GM19372 (cell line): ENCODE measurements around the gene IL21R.
A peak's percentile ranks its signal among the peaks of the same experiment; 100 is the strongest.
"Not testable (repeated sequence)": the region's sequence is repeated elsewhere in the genome, so short reads cannot be mapped to it uniquely, and the experiment has no call there.

Experiments used
- ATAC-seq: cut with Tn5 transposase; IDR thresholded peaks from one replicate; pipeline ENCODE4 v1.9.1; 2021; ENCODE audit warnings: mild to moderate bottlenecking, low read depth, moderate library complexity; ENCODE audit not compliant: unreplicated experiment

IL21R gene

GRCh38 chr16:27424772-27425498 lies 23.0 kb downstream of the IL21R start:
- no peak for ATAC-seq

- no peak for ATAC-seq
Observed at GRCh38 chr16:27425961-27426360, 24.0 kb downstream of the IL21R start.

GRCh38 chr16:27426423-27427408 lies 24.7 kb downstream of the IL21R start:
- peak; percentile 81 for ATAC-seq

DNA sequence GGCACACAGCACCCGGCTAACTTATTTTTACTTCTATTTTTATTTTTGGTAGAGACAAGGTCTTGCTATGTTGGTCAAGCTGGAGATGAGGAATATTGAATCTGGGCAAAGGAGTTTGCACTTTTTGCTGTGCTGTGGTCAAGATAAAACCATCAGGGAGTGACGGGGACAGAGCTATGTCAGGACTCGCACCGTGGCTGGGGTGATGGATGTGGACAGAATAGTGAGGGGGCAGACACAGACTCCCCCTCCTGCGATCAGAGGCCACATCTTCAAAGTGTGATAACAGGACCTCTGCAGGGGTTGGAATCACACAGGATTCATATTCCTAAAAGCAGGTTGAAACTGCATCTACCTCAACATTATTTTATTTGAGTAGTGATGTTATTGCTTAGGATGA lies 25.6 kb downstream of the IL21R start:
- ATAC-seq, result no peak

- no peak for ATAC-seq
Observed at GRCh38 chr16:27428026-27428785, 26.2 kb downstream of the IL21R start.

- ATAC-seq, result no peak
Observed at GRCh38 chr16:27429330-27429871, 27.4 kb downstream of the IL21R start.

- no peak for ATAC-seq
Observed at GRCh38 chr16:27429981-27430441, 28.0 kb downstream of the IL21R start.

GRCh38 chr16:27430512-27430911 lies 28.5 kb downstream of the IL21R start:
- no peak for ATAC-seq

GRCh38 chr16:27430923-27431484 lies 29.0 kb downstream of the IL21R start:
- no peak for ATAC-seq

GRCh38 chr16:27431773-27432532 lies 30.0 kb downstream of the IL21R start:
- no peak for ATAC-seq

- ATAC-seq, result no peak
Observed at GRCh38 chr16:27432558-27432957, 30.6 kb downstream of the IL21R start.

DNA sequence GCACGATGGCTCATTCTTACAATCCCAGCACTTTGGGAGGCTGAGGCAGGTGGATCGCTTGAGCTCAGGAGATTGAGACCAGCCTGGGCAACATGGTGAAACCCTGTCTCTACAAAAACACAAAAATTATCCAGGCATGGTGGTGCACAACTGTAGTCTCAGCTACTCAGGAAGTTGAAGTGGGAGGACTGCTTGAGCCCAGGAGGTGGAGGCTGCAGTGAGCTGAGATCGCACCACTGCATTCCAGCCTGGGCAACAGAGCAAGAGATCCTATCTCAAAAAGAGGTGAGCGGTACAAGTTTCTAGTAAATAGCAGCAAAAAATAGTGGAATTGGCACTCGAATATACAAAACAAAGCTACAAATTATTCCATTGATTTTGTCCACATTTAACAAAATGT lies 31.2 kb downstream of the IL21R start:
- ATAC-seq, result not testable (repeated sequence)

DNA sequence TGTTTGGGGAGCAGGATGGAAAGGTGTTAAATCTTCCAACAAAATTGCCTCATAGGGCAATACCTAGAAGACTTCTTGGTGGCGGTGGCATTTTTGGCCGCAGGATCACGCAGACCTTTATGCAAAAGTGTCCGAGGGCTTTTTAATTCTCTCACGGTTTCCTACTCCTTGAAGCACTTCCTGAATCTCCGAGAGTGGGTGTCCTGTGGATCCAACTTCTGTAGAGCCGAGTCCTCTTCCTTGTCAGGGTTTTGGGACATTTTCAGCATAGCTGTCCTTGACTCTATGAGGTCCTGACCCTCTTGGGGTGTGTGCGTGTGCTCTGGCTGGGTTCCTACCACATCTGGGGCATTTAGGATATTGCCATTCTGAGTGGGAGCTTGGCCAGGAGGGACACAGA lies 31.7 kb downstream of the IL21R start:
- ATAC-seq, result no peak

GRCh38 chr16:27434141-27435051 lies 32.4 kb downstream of the IL21R start:
- no peak for ATAC-seq

DNA sequence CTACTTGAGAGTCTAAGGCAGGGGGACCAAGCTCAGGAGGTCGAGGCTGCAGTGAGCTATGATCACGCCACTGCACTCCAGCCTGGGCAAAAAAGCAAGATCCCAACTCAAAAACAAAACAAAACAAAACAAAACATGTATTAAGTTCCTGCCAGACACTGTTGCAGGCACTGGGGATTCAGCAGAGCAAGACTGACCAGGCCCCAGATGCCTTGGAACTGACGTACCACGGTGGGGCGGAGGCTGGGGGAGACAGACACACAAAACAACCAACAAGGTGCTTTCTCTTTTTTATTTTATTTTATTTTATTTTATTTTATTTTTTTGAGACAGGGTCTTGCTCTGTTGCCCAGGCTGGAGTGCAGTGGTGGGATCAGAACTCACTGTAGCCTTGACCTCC lies 33.2 kb downstream of the IL21R start:
- ATAC-seq, result not testable (repeated sequence)

GRCh38 chr16:27436065-27436464 lies 34.1 kb downstream of the IL21R start:
- no peak for ATAC-seq

GRCh38 chr16:27436921-27437650 lies 35.1 kb downstream of the IL21R start:
- no peak for ATAC-seq

DNA sequence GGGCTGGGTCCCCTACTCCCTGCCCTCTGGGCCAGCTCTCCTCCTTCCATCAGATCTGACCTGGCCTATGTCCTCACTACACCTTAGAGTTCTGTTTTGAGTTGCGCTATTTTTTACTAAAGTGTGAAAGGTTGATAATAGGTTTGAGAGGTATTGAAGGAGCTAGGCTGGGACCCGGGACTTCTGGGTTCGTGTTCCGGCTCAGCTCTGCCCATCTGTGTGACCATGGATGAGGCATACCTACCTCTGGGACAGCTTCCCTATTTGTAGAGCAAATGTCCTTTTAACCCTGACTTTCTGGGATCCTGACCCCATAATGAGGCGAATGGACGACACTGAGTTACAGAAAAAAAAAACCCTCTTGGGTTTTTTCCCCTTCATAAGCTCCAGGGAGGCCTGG lies 36.0 kb downstream of the IL21R start:
- no peak for ATAC-seq
